H7 (cell line): Measurements from ENCODE around the gene NFYA. TPM values are rescaled to one million over a fixed set of nuclear protein-coding genes. Genes with fewer than 3 reads are reported as not detected.

Source experiments
- DNase-seq: peaks from one replicate; pipeline ENCODE4 v3.0.0; 2012
- H3K27me3 ChIP-seq: 2 replicates; pipeline ENCODE4 v1.6.0; 2011; ENCODE audit warnings: mild to moderate bottlenecking, low read length; ENCODE audit not compliant: control insufficient read depth, insufficient read depth
- H3K36me3 ChIP-seq: replicated peaks from 2 replicates; pipeline ENCODE4 v1.5.1; 2011; ENCODE audit warnings: low read length; ENCODE audit not compliant: control insufficient read depth, insufficient read depth
- H3K4me3 ChIP-seq: 2 replicates; pipeline ENCODE4 v1.5.1; 2011; ENCODE audit warnings: low read depth, mild to moderate bottlenecking, control low read depth, low read length, moderate library complexity; ENCODE audit not compliant: insufficient read depth
- total RNA-seq: library from RNA; depleted of rRNA; stranded (reverse); fragments of >200 nt; shearing (Covaris generic); gene quantifications from 2 replicates; pipeline ENCODE4 v1.2.3, GENCODE V29; 2014

NFYA gene
- total RNA-seq, 1 experiment from 2014 or later: 12.1 TPM

DNA sequence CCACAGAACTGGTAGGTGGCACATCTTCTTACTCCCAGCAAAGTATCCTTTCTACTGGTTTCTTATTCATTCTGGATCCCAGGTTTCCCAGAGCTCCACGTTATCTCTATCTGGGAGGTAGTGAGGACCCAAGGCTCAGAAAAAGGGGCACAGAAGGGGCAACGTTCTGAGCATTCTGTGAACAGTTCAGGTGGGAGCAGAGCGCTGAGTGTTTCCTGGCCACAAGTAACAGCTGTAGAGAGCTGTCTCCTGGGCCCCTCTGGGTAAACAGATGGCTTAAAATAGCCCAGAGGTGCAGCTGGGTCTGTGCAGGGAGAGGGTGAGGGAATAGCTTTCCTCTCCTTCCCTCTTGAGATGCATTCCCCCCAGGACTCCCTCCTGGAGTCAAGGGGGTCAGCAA, 17.6 kb upstream of the NFYA start:
- Histone ChIP-seq H3K27me3 (no peaks in the 10 kb centered on the region), H3K36me3 (no peaks in the 10 kb centered on the region), H3K4me3 (no peak overlapping the region)
- no peak for DNase-seq

DNA sequence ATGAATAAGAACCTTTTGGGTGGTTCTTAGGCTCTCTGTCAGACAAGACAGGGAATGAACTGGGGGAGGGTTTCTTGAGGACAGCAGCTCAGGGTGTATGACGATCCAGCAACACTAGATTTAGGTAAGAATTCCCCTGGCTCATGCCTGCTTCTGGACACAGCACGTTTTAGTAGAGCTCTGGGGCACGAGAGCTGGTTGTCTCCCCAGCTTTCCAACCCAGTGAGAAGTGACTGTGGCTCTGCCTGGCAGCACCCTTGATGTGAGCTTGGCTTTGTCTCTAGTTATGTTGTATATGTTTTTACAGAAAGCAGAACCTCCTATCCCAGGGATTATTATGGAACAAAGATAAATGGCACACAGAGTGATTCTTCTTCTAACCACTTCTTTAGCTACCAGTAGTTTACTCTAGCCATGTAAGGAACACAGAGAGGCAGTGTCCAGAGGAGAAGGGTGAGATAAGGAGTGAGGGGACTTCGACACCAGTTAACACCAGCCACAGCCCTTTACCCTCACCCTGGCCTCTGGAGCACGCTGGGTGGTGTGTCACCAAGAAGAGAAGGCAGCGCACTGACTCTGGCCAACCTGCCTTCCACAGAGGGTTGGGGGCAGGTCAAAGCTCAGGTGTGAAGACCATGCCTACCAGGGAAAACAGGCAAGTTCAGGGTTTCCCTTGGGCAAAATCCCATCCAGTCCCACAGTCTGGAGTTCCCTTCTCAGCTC, 15.8 kb upstream of the NFYA start:
- H3K27me3 ChIP-seq: no peaks in the 10 kb centered on the region
- no peak overlapping the region for H3K4me3 ChIP-seq
- DNase-seq: no peak
- no peaks in the 10 kb centered on the region; the same call in none of the 2 replicates for H3K36me3 ChIP-seq

DNA sequence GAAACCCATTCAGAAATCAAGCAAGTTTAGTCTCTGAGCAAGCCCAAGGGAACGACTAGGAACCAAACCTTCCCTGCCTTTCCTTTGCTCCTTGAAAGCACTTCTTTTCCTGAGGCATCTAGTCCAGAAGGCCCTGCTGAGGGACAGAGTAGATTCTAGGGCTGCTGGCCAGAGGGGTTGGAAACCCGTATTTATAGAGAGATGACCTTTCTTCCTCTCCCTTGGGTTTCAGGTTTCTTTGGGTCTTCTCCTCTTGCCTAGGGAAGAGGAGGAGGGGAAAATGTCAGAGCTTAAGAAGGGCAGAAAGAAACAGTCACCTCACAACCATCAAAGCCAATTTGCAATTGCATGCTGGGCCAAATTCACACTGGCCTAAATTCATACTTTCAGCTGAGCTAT, 14.0 kb upstream of the NFYA start:
- no peak for DNase-seq
- Histone ChIP-seq H3K36me3 (no peaks in the 10 kb centered on the region; the same call in none of the 2 replicates), H3K27me3 (no peaks in the 10 kb centered on the region), H3K4me3 (no peak overlapping the region)

DNA sequence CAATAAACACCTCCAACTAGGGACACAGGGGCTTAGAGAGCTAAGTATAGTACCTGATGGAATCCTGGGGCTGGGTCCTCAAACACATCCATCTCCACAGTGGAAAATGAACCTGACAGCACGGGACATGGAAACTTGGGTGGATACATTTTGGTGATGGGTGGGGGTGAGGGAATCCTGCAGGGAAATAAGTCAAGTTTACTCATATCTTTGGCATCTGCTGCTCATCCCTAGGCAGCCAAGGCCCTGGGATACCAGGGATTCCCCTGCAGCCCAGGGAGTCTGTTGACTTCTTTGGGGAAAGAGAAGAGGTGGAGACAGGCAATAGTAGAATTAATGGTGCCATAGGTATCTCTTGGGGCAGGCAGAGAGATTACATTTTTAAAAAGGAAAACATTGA, 13.2 kb upstream of the NFYA start:
- Histone ChIP-seq H3K36me3 (peaks cover 2% of the 10 kb centered on the region), H3K4me3 (no peak overlapping the region), H3K27me3 (no peaks in the 10 kb centered on the region)
- no peak for DNase-seq

DNA sequence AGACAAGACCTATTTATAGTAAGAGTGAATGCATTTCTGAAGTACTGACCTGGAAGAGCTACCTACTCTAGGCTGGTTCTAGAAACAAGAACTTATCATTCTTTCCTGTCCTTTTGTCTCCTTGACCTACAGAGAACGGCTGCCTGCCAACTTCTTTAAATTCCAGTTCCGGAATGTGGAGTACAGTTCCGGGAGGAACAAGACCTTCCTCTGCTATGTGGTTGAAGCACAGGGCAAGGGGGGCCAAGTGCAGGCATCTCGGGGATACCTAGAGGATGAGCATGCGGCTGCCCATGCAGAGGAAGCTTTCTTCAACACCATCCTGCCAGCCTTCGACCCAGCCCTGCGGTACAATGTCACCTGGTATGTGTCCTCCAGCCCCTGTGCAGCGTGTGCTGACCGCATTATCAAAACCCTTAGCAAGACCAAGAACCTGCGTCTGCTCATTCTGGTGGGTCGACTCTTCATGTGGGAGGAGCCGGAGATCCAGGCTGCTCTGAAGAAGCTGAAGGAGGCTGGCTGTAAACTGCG, 11.5 kb upstream of the NFYA start:
- Histone ChIP-seq H3K36me3 (peaks cover 2% of the 10 kb centered on the region), H3K27me3 (no peaks in the 10 kb centered on the region), H3K4me3 (no peak overlapping the region)
- no peak for DNase-seq

DNA sequence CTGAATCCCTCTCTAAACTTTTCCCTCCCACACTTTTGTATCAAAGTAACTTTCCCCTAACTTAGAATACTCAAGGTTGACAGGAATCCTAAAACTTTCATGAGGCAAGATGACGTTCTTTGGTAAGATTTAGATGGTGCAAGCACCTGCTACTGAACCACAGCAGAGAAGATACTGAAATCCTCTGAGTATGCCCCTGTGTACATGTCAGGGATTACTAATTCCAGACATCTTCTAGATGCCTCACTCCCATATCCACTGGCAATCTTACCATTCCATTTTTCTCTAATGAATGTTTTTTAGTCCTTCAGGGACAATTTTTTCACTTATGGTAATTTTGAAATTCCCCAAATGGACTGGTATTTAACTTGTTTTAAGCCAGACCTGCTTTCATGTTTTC, 10.7 kb upstream of the NFYA start:
- no peak for DNase-seq
- Histone ChIP-seq H3K36me3 (peaks cover 2% of the 10 kb centered on the region), H3K4me3 (no peak overlapping the region), H3K27me3 (no peaks in the 10 kb centered on the region)

DNA sequence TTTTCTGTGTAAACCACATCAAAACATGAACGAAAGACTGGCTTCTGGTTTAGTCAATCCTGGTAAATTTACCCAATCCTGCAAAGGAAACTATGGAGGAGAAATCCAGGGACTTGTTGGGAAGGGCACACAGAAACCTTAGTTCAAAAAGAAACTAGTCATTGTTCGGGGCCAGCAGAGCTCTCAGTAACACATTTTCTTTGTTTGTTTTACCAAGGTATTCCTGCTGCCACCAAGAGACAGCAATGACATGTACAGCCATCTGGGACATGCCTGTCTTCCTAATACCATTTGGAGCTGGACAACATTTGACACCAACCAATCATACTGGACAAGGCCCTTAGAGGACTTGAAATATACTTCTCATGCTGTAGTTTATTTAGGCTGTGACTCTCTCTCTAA, 8.9 kb upstream of the NFYA start:
- H3K27me3 ChIP-seq: no peaks in the 10 kb centered on the region
- DNase-seq: no peak
- H3K36me3 ChIP-seq: peaks cover 2% of the 10 kb centered on the region
- no peak overlapping the region for H3K4me3 ChIP-seq

DNA sequence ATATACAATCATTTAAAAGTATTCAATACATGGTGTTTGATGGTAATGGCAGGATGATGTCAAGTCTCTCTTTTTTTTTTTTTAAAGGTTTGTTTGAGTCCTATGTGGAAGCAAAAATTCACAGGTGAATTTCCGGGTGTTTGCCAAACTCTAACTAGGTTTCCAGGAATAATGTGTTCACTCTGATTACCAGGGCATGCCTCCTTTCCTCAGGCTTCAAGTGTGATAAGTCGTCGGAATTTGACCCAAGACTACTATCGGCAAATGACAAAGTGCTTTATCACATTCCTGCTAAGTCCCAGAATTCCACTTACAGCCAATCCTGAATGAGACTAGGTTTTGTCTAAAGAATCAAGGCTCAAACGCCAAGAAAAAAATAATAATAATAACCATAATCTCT, 7.9 kb upstream of the NFYA start:
- Histone ChIP-seq H3K27me3 (no peaks in the 10 kb centered on the region), H3K4me3 (no peak overlapping the region), H3K36me3 (peaks cover 2% of the 10 kb centered on the region)
- DNase-seq: no peak

DNA sequence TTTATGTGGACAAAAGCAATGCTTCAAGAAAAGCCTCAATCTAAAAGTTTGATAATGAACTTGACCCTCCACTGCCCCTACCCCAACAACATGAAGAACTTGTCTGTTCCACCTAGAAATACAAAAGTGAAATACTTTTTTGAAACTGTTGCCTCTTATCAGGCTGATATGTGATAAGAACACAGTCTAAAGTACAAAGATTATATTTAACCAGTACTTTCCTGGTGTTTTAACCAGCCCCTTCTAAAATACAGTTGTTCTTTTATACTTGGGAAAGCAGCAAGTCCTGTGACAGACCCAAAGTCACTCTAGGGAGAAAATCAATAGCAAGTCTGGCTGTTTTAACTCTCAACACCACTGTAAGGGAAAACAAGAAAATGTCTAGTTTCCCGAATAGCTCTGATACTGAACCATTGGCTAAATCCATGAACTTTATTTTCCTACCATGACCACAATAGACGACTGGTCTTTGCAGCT, 7.2 kb upstream of the NFYA start:
- no peaks in the 10 kb centered on the region for H3K27me3 ChIP-seq
- no peak overlapping the region for H3K4me3 ChIP-seq
- peaks cover 2% of the 10 kb centered on the region for H3K36me3 ChIP-seq
- no peak for DNase-seq

DNA sequence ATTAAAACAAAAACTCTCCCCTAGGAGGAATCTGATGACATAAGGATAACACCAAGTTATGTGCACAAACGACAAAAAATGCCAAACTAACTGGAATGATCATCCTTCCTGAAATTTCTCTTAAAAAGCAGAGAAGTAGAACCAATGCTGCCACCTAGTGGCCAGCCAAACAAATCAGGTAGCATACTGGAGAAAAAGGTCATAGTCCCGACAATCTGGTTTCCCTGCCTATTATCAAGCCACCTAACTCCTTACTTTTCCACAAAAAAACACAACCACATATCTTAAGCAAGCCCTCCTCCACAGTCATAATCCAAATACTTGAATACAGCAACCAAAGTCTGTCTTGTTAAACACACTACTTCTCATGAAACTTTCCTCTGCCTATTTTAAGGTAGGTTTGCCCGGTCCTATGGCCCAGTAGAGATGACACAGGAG, 5.9 kb upstream of the NFYA start:
- peak; percentile 46 for DNase-seq
- H3K27me3 ChIP-seq: no peaks in the 10 kb centered on the region
- H3K4me3 ChIP-seq: no peak overlapping the region
- peaks cover 2% of the 10 kb centered on the region; the same call in 1 of the 2 replicates for H3K36me3 ChIP-seq

DNA sequence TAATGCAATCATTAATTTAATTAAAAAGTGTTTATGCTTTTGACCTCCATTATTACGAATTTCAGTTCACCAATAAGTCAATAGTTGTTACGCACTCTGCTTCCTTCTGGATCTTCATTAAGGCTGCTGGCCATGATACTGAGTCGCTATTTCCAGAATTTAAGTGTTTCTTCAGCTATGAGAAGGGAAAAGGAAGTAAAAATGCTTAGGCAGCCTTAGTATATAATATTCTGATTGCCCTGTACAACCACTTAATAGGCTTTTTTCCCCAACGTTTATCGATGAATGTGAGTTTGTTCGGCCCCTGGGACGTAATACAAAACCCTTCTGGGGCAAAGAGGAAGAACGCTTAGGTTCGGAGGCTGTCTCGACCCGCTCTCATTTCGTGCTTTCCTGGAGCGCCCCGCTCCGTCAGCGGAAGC, 1.3 kb upstream of the NFYA start:
- DNase-seq: peak; percentile 71
- no peaks in the 10 kb centered on the region for H3K27me3 ChIP-seq
- H3K4me3 ChIP-seq: peak overlapping the region; percentile 82
- no peaks in the 10 kb centered on the region; the same call in none of the 2 replicates for H3K36me3 ChIP-seq

DNA sequence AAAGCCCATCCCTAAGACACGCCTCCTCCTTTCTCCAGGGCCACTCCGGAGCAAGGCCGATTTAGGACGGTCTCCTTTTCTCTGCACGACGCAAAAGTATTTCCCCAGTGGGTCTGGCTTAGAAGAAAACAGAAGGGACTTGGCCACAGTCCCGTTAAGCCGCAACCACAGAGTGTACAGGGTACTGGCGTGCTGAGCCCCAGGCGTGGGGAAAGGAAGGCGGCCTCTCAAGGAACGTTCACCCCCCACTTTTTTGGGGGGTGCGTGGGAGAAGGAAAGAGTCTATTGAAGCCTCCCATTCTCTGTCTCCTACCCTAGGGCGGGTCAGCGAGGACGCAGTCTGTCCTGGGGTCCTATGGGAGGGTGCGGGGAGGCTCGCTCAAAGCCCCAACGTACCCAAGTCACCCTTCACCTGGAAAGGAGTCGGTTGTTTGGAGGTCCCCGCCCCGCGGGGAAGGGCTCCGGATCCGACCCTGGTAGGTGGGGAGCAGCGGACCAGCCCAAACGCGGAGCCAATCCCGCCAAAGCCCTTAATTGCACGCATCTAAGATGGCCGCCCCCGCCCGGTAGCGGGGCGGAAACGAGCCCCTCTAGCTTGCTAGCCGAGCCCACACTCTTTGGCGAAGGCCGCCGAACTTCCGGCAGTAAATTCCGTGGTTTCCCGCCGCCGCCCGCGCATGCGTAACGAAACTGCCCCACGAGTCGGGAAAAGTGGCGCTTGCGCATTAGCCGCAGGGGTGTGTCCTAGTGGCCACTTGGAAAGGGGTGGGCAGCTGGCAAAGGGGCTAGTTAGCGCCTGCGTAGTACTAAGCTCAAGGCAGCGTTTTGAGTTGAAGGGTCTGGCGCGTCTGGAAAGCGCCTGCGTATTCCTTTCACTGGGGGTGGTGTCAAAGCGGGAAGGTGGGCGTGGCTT, 595 bp upstream of the NFYA start, which contains the start of gene OARD1:
OARD1 (minus strand) TSS at position 434 of the 913 bp plus-strand sequence. CDS start 722 bp downstream, outside the sequence.
- peak within 1 kb of the TSS; percentile 82 for H3K4me3 ChIP-seq
- H3K36me3 ChIP-seq: no peaks in the 10 kb centered on the region; the same call in none of the 2 replicates
- H3K27me3 ChIP-seq: no peaks in the 10 kb centered on the region
- peak; percentile 92 for DNase-seq

DNA sequence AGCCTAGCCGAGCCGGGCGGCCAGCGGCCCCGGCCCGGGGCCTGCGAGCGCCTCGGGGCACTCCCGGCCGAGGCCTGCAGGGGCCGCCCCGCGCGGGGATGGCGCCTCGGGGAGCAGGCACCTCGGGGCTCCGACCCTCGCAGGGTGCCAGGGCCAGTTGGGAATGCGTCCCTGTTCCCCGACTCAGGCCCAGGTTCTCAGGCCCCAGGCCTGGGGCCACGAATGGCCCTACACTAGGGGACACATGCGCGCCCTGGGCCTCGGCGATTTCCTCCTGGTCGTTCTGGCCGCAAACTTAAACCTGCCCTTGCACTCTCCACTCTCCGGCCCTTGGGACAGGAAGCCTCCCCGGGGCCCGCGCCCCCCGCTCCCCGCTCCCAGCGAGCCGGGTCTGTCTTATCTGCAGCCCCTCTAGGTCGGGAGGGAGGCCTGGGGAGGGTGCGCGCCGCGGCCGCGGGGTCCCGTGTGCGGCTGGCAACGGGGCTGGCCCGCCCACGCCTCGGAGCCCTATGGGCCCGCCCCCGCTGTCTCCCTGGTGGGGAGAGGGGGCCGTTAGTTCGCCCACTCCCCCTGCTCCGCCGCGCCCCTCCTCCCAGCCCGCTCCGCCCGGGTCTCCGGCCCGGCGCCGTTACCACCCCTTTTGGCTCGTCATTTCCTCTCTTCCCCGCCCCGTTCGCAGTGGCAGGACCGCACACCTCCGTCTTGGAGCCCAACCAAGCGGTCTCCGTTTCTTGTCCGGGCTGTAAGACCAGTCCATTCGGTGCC, 611 bp downstream of the NFYA start:
- peak; percentile 92 for DNase-seq
- Histone ChIP-seq H3K4me3 (peak overlapping the region; percentile 82), H3K36me3 (no peaks in the 10 kb centered on the region; the same call in none of the 2 replicates), H3K27me3 (no peaks in the 10 kb centered on the region)
